ENCODE data around the gene CNEP1R1. TPM values are rescaled to one million over a fixed set of nuclear protein-coding genes. Genes with fewer than 3 reads are reported as not detected.

CNEP1R1 gene
- total and polyA plus RNA-seq, 9 of the 15 experiments (the other 6 are each of a cell fraction or from before 2014, with no cell fraction given): 7.6 to 20.1 (median 10.6) TPM

DNA sequence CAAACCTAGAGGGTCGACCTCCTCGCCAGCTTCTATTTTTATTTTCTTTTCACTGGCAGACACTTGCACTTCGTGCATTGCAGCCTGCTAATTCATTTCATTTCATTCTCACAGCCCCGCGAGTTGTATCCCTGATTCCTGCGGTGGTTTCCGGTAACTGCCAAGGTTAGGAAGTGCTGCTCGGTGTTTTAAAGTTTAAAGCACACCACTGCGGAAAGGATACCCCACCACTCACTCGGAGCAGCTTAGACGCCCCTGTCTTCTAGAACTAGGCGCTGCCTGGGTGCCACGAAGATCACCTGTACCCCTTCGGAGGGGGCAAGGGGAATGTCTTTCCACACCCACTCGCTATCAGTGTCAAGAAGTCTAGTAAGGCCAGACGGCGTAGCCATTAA is 509 bp downstream of the CNEP1R1 start (continued):
- 0 out of 2 replicates have a peak, but pooled peaks have one; percentile 1 for TF ChIP-seq ZBTB7A (IDR thresholded peaks at IDR 0.05; ENCODE audit: borderline replicate concordance, control insufficient read depth, low read depth, low read length)
- no peak for TF ChIP-seq SIN3B (IDR thresholded peaks at IDR 0.05; ENCODE audit: low read depth)
- TF ChIP-seq CCAR2 (IDR thresholded peaks at IDR 0.05; ENCODE audit: low read depth, low read length): no peak
- no peak for TF ChIP-seq FOXK1 (CRISPR knock-in tag; IDR thresholded peaks at IDR 0.05; ENCODE audit: borderline replicate concordance)
- TF ChIP-seq CBX1 (IDR thresholded peaks at IDR 0.05; ENCODE audit: low read depth): no peak
- TF ChIP-seq ETS2 (tag; IDR thresholded peaks at IDR 0.05; ENCODE audit: borderline replicate concordance, poor library complexity, severe bottlenecking): no peak

DNA sequence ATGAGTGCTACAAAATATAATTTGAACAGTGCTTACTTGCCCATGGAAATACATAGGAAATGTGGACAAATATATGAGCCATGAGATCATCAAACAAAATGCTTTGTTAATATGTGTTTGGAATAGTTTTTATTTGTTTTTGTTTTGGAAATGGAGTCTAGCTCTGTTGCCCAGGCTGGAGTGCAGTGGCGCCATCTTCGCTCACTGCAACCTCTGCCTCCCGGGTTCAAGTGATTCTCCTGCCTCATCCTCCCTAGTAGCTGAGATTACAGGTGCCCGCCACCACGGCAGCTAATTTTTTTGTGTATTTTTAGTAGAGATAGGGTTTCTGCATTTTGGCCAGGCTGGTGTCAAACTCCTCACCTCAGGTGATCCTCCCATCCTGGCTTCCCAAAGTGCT is 2.8 kb downstream of the CNEP1R1 start:
- Histone ChIP-seq H3K9me1 (ENCODE audit: control insufficient read depth, insufficient read depth, low read length) (no peaks in the 10 kb centered on the region), H3K4me1 (replicated peaks in 1 of 2; ENCODE audit: control insufficient read depth in 2 of 2, insufficient read depth in 2 of 2, low read length in 2 of 2) (peaks cover 0 to 9% of the 10 kb centered on the region in 2 experiments; a peak in 3 of 5 replicates), H3K9ac (ENCODE audit: insufficient read depth in 1 of 2, low read depth in 2 of 2, low read length in 2 of 2) (no peak overlapping the region), H3K27me3 (ENCODE audit: control insufficient read depth in 2 of 2, insufficient read depth in 2 of 2, low read length in 2 of 2) (no peaks in the 10 kb centered on the region), H4K20me1 (replicated peaks; ENCODE audit: control insufficient read depth, insufficient read depth, low read length) (no peaks in the 10 kb centered on the region), H3K27ac (ENCODE audit: extremely low read depth, low read depth, low read length) (no peak overlapping the region), H3K4me2 (ENCODE audit: insufficient read depth, low read length) (no peak overlapping the region), H3K36me3 (ENCODE audit: control insufficient read depth, insufficient read depth, low read length) (peaks cover 37% of the 10 kb centered on the region; the same call in 2 of the 3 replicates), H3K4me3 (no peak overlapping the region), H3K79me2 (ENCODE audit: control insufficient read depth, insufficient read depth, low read length) (peaks cover 16% of the 10 kb centered on the region), H2AFZ (ENCODE audit: low read depth, low read length) (no peak overlapping the region), H3K9me3 (replicated peaks; ENCODE audit: control insufficient read depth, insufficient read depth, low read depth, low read length) (no peaks in the 10 kb centered on the region)
- in situ Hi-C loops (cut with MboI) (loop anchor here (10.0 kb wide), 1 partner anchor 337 kb away; the partner anchor contains the start of gene BRD7), intact Hi-C loops (cut with micrococcal nuclease) (loop anchor here (5.0 kb wide), 2 partner anchors 39 to 329 kb away; partner anchors contain the start of gene HEATR3)
- FAIRE-seq (no peak), ATAC-seq (no peak), DNase-seq (ENCODE audit: extremely low read depth in 1 of 4, low spot score in 3 of 4) (no peak)
- WGBS (ENCODE audit: insufficient coverage, low coverage, missing lambda C conversion rate): 93% methylated on average over 5 of the region's 5 CpGs
- BruUV-seq (replicated peaks): no TSS peak
- ChIA-PET CTCF (ENCODE audit: low intra/inter-chr PET ratio) (interaction anchor here (0.8 kb wide), 1 partner anchor 186 kb away, joined by 7 read pairs; no protein-coding TSS in a partner anchor), POLR2A (interaction anchor here (0.5 kb wide), 1 partner anchor 183 kb away, joined by 4 read pairs; no protein-coding TSS in a partner anchor)
- TF ChIP-seq HMG20A (CRISPR knock-in tag; conservative IDR thresholded peaks at IDR 0.05) (no peak), ETV6 (IDR thresholded peaks at IDR 0.05; ENCODE audit: borderline replicate concordance in 1 of 2, low read depth in 2 of 2, low read length in 1 of 2) (no peak), ETV6 (CRISPR knock-in tag; IDR thresholded peaks at IDR 0.05; ENCODE audit: borderline replicate concordance) (no peak), ZNF232 (CRISPR knock-in tag; IDR thresholded peaks at IDR 0.05) (no peak), BCOR (IDR thresholded peaks at IDR 0.05) (no peak), ZNF785 (CRISPR knock-in tag; IDR thresholded peaks at IDR 0.05) (no peak), SMARCB1 (IDR thresholded peaks at IDR 0.05; ENCODE audit: insufficient read length, low read depth) (no peak), TCF7L2 (IDR thresholded peaks at IDR 0.05; ENCODE audit: low read depth, low read length) (no peak)
- TF ChIP-seq, protein P1, sequence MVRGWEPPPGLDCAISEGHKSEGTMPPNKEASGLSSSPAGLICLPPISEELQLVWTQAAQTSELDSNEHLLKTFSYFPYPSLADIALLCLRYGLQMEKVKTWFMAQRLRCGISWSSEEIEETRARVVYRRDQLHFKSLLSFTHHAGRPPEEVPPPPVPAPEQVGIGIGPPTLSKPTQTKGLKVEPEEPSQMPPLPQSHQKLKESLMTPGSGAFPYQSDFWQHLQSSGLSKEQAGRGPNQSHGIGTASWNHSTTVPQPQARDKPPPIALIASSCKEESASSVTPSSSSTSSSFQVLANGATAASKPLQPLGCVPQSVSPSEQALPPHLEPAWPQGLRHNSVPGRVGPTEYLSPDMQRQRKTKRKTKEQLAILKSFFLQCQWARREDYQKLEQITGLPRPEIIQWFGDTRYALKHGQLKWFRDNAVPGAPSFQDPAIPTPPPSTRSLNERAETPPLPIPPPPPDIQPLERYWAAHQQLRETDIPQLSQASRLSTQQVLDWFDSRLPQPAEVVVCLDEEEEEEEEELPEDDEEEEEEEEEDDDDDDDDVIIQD (CRISPR knock-in tag; IDR thresholded peaks at IDR 0.05): no peak
- TF ChIP-seq, protein P2, sequence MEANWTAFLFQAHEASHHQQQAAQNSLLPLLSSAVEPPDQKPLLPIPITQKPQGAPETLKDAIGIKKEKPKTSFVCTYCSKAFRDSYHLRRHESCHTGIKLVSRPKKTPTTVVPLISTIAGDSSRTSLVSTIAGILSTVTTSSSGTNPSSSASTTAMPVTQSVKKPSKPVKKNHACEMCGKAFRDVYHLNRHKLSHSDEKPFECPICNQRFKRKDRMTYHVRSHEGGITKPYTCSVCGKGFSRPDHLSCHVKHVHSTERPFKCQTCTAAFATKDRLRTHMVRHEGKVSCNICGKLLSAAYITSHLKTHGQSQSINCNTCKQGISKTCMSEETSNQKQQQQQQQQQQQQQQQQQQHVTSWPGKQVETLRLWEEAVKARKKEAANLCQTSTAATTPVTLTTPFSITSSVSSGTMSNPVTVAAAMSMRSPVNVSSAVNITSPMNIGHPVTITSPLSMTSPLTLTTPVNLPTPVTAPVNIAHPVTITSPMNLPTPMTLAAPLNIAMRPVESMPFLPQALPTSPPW (CRISPR knock-in tag; IDR thresholded peaks at IDR 0.05): no peak
- TF ChIP-seq, protein P3, sequence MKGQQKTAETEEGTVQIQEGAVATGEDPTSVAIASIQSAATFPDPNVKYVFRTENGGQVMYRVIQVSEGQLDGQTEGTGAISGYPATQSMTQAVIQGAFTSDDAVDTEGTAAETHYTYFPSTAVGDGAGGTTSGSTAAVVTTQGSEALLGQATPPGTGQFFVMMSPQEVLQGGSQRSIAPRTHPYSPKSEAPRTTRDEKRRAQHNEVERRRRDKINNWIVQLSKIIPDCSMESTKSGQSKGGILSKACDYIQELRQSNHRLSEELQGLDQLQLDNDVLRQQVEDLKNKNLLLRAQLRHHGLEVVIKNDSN (CRISPR knock-in tag; IDR thresholded peaks at IDR 0.05): no peak
